EH (cell line): ENCODE results near the gene XCR1.
"Not testable (repeated sequence)": the region's sequence is repeated elsewhere in the genome, so short reads cannot be mapped to it uniquely, and the experiment has no call there.

Experiments
- DNase-seq: peaks from one replicate; pipeline ENCODE4 v3.0.0-alpha.2; 2015; ENCODE audit warnings: low read depth

The XCR1 gene, protein sequence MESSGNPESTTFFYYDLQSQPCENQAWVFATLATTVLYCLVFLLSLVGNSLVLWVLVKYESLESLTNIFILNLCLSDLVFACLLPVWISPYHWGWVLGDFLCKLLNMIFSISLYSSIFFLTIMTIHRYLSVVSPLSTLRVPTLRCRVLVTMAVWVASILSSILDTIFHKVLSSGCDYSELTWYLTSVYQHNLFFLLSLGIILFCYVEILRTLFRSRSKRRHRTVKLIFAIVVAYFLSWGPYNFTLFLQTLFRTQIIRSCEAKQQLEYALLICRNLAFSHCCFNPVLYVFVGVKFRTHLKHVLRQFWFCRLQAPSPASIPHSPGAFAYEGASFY

DNA sequence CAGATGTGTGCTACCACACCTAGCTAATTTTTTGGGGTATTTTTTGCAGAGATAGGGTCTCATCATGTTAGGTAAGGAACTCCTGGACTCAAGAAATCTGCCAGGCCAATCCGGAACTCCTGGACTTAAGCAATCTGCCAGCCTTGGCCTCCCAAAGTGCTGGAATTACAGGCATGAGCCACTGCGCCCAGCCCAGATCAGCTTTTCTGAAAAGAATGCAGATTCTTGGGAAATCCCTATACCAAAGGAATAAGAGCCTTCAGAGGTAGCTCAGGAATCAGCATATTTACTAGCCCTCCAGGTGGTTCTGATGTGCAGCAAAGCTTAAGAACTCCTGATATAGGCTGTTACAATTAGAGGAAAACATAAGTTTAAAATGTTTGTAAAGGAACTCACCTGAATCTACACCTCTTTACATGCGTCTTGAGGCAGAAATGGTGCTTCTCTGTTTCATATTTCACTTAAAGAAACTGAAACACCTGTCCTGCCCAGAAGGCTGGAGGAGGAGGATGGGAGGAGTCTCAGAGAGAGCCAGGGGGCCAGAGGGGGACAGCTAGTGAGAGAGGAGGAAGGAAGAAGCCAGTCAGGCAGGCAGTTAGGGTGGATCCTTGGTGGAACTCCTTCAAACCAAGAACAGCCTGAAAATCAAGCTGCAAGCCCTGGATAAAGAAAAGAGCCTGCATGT, at the start of gene XCR1:
TSS of gene XCR1 (minus strand) at position 463 of the 685 bp plus-strand sequence. CDS start 5,536 bp downstream, outside the sequence.
- no peak for DNase-seq

DNA sequence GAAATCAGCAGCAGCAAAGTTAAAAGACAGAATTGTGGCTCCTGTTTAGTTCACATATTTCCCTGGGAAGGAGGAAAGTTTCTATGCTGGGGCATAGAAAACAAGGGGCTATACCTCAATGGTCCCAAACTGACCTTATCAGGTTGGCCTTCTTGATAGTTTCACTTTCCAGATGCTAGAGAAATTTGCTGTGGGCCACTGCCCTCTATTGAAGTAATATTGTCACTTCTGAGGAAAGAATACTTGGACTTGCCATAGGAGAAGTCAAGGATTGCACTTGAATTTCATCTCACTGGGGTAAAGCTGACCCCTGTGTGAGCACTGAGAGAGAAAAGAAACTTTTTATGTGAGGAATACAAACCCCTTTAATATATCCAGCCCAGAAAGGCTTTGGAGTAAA, 49.3 kb upstream of the XCR1 start:
- DNase-seq = no peak

DNA sequence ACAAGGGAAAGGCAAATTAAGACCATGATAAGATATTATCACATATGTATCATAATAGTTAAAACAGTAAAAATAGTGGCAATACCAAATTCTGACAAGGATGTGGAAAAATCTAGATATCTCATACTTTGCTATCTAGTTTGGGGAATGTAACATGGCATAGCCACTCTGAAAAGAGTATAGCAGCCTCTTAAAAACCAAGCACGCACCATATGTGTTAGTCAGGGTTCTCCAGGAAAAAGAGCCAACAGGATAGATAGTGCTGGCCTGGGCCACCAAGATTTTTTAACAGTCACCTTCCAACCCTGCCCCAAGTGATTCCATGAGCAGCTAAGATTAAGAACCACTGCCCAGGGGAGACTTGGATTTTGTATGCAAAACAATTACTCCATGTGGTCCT, 48.5 kb upstream of the XCR1 start:
- no peak for DNase-seq

DNA sequence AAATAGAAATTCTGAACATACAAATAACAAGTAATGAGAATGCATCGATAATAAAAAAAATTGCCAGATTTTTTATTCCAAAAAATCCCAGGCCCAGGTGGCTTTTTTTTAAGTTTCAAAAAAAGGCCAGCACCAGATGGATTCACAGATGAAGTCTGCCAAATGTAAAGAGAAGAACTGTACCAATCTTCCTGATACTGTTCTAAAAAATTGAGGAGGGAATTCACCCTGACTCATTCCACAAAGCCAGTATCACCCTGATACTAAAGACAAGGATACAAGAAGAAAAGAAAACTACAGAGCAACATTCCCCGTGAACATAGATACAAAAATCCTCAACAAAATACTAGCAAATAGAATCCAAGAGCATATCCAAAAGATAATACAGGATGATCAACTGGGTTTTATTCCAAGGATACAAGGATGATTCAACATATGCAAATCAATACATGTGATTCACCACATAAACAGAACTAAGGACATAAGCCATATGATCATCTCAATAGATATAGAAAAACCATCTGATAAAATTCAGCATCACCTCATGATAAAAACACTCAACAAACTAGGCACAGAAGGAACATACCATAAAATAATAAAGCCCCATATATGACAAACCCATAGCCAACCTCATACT, 44.1 kb upstream of the XCR1 start:
- DNase-seq = no peak

DNA sequence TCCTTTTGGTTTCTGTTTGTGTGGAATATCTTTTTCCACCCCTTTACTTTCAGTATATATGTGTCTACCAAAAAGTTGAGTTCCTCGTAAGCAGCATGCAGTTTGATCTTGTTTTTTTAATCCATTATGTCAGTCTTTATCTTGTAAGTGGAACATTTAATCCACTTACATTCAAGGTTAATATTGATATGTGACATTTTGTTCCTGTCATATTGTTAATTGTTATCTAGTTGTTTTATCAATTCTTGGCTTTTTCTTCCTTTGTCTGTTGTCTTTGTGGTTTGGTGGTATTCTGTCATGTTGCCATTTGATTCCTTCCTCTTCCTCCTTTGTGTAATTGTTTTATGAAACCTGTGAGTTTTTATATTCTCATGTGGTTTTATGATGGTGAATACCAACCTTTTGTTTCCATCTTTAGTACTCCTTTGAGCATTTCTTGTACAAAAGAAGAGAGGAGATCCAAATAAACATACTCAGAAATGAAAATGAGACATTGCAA, 43.4 kb upstream of the XCR1 start:
- no peak for DNase-seq

DNA sequence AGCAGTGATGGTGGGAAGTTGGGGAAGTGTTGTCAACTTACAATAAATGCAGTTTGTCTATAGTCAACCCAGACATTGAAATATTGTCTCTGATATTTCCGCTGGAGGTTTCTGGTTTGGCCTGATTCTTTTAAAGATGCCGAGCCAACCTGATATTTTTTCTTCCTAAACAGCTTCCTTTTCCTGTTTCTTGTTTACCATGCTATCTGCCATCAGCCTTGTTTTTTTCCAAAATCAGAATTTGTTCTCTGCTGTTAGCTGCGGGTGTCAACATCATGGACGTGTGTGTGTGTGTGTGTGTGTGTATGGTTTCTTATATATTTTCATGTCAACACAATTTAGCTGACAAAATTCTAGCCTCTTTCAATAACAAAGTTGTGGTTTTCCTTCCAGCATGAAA, 41.2 kb upstream of the XCR1 start:
- no peak for DNase-seq

DNA sequence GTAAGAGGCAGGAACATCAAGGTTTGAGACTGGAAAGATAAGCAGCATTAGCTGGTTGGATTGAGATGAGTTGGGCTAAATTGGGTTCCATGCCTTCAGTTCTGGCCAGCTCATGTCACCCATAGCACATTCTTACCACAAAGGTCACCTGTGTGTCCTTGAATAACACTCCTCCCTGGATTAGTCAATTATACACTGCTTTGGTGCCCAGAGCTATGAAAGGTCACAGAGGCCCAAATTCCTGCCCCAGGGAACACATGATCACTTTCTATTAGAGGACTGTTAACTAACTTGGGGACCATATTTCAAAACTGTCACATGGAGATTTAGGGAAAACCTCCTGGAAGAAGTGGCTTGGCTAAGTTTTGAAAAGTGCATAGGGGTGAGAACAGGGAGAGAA, 40.1 kb upstream of the XCR1 start:
- no peak for DNase-seq

DNA sequence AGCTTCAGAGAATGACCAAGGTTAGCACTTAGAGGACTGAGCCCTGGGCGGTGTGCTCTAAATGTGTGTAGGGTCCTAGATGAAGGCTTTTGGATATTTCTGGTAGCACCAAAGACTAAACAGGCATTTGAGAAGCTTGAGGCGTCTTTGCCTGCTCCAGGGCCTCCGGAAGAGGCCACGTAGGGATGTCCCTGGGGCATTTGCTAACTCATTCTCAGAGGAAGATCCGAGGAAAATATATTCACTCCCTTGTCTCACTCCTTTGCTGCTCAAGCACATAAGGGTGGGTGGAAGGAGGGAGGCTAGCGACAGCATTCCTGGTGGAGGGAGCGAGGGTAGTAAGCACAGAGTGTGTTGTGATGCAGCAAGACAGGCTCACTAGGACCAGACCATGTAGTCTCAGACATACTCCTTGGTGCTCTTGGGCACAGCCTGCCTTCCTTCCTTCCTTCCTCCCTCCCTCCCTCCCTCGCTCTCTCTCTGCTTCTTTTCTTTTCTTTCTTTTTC, 38.5 kb upstream of the XCR1 start:
- DNase-seq = no peak

DNA sequence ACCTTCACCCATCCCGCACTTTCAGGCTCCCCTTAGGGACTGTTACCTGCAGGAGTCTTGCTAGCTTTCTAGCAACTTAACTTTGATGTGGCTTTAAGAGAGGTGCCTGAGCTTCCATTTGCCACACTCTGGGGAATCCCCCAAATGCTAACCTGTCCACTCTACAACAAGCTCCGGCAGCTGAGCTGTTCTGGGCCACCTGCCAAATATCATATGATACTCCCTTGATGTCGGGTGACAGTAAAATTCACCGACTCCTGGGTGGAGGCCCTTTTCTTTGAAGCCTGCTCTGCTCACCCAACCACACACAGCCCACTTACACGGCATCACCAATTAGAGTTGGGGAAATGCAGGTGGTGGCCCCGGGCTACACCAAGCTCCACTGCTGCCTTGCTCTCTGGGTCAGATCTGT, 38.0 kb upstream of the XCR1 start:
- DNase-seq = no peak

DNA sequence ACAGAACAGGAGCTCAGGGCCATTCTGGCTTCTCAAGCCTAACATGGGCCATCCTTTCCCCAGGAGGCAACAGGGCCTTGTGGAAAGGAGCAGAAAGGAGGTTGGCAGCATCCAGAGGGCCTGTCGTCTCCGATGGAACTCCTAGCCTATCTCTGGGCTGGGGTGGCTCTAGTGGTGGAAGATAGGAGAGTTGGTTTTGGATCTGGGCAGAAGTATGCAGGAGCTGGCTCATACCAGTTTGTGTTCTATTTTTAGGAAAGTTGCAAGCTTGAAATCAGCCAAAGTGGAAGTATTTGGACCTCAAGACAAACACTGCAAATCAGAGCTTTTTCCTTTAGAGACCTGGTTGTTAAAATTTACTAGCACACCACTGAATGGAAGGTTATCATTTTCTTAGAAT, 35.4 kb upstream of the XCR1 start:
- no peak for DNase-seq

DNA sequence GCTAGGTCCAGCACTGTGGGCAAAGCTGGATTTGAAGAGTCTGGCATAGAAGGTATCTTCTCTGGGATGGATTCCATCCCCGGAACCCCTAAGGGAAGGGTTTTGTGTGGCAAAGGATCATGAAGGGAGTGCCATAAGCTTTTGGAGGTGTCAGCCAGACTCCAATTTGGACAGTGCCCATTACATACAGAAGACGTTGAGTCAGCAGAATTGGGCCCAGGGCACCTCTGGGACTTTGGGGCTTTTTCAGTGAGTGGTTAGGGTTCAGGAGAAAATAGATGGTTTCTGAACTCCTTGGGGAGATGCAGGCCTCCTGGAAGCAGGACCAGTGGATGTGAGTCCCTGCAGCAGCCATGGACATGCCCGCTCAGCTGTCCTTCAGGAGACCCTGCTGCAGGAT, 34.6 kb upstream of the XCR1 start:
- DNase-seq = no peak

DNA sequence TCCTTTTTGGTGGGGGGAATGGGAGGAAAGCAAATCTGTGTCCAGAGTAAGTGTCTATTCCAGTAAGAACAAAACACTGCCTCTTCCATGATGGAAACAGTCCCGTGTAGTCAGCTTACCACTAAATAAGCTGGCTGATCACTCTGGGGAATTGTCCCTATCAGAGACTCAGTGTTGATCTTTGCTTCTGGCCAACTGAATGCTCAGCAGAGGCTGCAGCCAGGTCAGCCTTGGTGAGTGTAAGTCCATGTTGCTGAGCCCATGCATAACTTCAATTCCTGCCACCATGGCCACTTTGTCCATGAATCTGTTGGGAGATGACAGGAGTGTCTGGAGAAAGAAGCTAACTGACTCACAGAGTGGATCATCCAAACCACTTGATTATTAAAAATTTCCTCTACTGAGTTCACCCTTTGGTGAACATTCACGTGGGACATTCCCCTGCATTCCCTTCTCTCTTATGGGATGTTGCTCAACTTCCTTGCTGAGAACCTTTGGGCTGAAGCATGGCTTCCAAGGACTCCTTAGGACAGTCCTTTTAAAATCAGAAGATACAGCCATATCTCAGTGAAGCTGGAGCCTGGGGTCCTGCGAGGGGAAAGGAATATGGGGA, 33.9 kb upstream of the XCR1 start:
- DNase-seq = peak; percentile 19

DNA sequence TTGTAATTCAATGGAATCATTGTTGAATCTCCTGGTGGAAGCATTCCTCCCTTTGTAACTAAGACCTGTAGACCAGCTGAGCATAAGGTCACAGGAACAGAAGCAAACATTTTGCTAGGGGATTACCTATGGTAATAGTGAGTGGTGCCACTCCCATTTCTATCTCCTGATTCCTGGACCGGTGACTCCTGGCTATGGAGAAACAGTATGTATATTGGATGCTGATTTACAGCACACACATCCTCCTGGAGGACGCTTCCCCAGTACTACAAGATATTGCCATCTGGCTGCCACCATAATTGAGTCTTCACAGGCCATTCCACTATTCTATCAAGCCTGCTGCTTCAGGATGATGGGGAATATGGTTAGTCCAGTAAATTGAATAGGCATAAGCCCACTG, 33.3 kb upstream of the XCR1 start:
- DNase-seq = no peak

DNA sequence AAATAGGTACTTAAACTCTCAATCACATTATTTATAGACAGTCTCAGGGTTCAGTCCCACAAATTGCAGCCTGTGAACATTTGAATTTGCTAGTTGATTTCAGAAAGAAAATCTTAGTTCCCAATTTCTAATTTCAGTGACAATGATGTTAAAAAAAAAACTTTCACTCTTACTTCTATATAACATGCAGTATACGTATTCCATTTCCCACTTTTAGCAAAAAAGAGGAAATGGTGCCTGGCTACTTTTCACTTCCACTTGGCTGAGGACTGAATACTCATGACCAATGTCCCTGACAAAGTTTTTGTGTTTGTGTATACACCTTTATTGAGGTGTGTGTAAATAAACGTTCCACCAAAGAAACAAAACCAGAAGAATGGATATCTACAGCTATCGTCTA, 32.1 kb upstream of the XCR1 start:
- no peak for DNase-seq

DNA sequence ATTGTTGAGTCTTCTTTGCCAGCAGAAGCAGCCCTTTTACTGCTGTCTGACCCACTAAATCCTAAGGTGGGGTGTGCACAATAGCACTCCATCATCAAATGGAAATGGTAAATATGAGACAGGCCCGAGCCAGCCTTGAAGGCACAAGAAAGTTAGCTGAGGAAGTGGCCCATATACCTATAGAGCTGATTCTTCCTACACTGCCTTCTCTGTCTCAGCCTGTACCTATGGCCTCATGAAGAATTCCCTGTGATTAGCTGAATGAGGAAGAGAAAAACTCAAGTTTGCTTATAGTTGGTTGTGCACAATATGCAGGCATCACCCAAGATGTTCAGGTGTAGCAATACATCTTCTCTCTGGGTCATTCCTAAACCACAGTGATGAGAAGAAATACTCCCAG, 31.7 kb upstream of the XCR1 start:
- no peak for DNase-seq

DNA sequence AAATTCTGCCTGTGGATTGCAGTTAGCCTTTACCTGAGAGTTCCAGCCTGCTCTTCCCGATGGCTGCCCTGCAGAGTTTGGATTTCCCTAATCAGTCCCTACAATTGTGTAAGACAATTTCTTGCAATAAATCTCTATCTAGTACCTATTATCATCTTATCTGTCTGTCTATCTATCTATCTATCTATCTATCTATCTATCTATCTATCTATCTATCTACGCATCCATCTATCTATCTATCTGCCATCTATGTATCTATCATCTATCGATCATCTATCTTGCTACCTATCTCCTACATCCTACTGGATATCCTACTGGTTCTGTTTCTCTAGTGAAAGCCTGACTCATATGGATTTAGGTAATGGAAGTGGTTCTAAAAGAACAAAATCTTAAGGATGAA, 30.4 kb upstream of the XCR1 start:
- no peak for DNase-seq

DNA sequence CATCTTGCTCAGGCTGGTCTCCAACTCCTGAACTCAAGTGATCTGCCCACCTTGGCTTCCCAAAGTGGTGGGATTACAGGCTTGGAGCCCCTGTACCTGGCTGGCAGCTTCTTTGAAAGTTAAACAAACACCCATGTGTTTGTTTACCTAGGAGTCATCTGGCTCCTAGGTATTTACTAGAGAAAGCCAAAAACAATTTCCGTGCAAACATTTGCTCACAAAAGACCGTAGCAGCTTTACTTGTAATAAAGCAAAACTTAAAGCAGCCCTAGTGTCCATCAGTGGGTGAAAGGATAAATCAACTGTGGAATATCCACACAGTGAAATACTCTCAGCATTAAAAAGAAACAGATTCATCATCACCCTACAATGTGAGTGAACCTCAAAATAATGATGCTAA, 29.4 kb upstream of the XCR1 start:
- DNase-seq = no peak

DNA sequence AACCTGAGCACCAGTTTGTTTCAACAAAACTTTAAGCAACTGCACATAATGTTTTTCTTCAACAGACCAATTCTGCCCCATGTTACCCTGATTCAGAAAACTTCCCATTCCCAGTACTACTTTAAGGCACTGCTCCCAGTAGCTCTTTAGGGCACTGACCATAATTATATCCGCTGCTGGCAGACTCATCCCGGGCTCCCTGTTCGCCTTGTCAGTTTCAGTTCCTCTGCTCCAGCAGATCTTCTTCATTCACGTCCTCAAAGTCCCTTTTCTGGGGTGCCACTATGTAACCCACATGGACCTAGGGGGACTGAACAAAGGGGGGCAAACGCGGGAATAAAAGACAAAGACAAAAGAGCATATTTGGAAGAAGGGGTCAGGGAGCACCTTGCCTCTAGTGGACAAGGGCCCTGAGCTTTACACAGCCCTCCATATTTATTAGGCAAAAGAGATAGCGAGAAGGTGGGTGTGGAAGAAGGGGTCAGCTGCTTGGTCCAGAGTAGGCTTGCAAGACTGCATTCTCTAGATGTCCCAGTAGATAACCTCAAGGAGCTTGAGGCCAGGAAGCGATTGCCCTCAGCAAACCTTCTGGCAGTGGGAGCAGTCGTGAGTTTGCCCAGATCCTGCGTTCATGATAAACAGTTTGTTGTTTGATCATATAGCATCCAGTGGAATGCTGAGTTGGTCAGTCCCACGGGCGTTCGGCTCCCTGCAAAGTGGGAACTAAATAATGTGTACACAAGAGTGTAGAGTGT, 26.7 kb upstream of the XCR1 start:
- DNase-seq = not testable (repeated sequence)

DNA sequence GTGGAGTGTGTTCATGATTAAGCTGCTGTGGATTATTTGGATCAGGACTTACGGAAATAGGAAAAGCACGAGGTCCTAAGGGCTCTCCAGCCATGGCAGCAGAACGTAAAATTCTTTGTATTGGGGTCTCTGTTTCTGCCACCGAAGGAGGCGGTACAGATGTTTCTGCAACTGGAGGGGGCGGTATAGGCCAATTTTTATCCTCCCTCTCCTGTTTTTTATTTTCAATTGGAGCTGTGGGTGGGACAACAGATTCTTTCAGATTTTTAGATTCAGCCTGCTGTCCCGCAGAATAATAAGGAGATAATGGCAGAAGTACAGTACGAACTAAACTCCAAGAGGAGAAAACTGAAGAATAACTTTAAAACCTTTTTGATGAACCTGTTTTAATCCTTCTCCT, 26.0 kb upstream of the XCR1 start:
- not testable (repeated sequence) for DNase-seq

DNA sequence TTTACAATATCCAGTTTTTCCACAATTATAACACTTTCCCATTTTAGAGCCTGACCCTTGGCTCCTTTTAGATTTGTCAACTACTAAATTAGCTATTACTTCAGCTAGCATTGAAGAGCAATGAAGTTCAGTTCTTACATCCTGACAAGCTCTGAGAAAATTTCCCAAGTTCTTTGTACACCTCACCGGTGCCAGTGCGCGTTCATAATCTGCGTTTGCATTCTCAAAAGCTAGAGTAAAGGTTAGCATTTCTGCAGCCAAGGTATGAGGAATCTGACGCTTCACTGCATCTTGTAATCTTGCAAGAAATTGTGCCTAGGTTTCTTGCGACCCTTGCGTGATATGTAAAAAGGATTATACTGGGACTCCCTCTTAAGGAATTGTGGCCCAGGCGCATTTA, 25.2 kb upstream of the XCR1 start:
- no peak for DNase-seq

DNA sequence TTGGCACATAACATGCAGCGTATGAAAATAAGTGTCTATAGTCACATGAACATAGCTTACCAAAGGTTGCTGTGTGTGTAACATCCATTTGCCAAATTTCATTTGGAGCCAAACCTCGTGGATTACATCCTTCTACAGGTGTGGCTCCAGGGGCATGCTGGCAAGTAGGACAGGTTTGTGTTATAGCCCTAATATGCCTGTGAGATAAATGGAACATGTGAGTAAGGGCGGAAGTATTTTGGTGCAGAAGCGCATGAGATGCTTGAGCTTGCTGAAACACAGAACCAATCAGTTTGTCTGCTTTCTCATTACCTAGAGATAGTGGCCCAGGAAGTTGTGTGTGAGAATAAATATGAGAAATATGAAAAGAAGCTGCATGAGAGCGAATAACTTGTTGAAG, 21.8 kb upstream of the XCR1 start:
- no peak for DNase-seq

DNA sequence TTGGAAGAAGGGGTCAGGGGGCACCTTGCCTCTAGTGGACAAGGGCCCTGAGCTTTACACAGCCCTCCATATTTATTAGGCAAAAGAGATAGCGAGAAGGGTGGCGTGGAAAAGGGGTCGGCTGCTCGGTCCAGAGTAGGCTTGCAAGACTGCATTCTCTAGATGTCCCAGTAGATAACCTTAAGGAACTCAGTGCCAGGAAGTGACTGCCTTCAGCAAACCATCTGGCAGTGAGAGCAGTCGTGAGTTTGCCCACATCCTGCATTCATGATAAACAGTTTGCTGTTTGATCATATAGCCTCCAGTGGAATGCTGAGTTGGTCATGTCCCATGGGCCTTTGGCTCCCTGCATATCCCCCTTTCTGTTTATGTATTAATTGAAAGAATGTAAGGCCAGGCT, 18.9 kb upstream of the XCR1 start:
- DNase-seq = peak; percentile 39
